Mammary epithelial cell (primary cell): ENCODE measurements around the gene MAP6.

Source experiments
- CTCF ChIP-seq, 2 donors: IDR thresholded peaks in 1 of 2; conservative IDR thresholded peaks in 1 of 2; 2 replicates each; pipeline ENCODE4 v1.5.1; 2011 to 2012; ENCODE audit warnings: inconsistent platforms in 2 of 2, low read length in 2 of 2, mild to moderate bottlenecking in 2 of 2, control low read depth in 1 of 2, low read depth in 1 of 2; ENCODE audit not compliant: insufficient read depth in 1 of 2; ENCODE audit errors: extremely low read depth in 1 of 2
- EZH2 ChIP-seq: IDR thresholded peaks from 2 replicates; pipeline ENCODE4 v1.6.1; 2012; ENCODE audit warnings: low read length, inconsistent platforms, borderline replicate concordance

GRCh38 chr11:75673977-75674582 lies 5.2 kb upstream of the MAP6 start:
- TF ChIP-seq CTCF (conservative IDR thresholded peaks at IDR 0.05 in 1 of 2, IDR thresholded peaks at IDR 0.05 in 1 of 2; ENCODE audit: extremely low read depth in 1 of 2, insufficient read depth in 1 of 2, low read depth in 1 of 2, low read length in 2 of 2) (no peak), EZH2 (no peak)
